ENCODE data around the gene PRMT7.

GRCh38 chr16:68397710-68398201 is 86.9 kb downstream of the PRMT7 start:
- TF ChIP-seq CTCF (conservative IDR thresholded peaks at IDR 0.05): no peak
- no peak for TF ChIP-seq EZH2 (IDR thresholded peaks at IDR 0.05; ENCODE audit: low read depth)
